T-helper 2 cell treated with Interferon-gamma antibody and Interleukin-4, amounts not matched to agents 100 ng/mL and 5 ng/mL, for 36 hours (primary cell): ENCODE data around the gene EPB41L3. TPM values are rescaled to one million over a fixed set of nuclear protein-coding genes. Genes with fewer than 3 reads are reported as not detected.

Experiments
- intact Hi-C: fragments of 100-400 bp; cut with micrococcal nuclease; formaldehyde crosslinking; loops from one replicate; pipeline ENCODE4 v1.15.1; 2023
- total RNA-seq: library from RNA; stranded (reverse); gene quantifications from 2 replicates; pipeline ENCODE4 v1.2.3, GENCODE V29; 2022

The EPB41L3 gene
- total RNA-seq, 1 donor from 2014 or later: 1.6 TPM

GRCh38 chr18:5419030-5419429 lies 124.8 kb downstream of the EPB41L3 start:
- intact Hi-C loops: no loop called here

DNA sequence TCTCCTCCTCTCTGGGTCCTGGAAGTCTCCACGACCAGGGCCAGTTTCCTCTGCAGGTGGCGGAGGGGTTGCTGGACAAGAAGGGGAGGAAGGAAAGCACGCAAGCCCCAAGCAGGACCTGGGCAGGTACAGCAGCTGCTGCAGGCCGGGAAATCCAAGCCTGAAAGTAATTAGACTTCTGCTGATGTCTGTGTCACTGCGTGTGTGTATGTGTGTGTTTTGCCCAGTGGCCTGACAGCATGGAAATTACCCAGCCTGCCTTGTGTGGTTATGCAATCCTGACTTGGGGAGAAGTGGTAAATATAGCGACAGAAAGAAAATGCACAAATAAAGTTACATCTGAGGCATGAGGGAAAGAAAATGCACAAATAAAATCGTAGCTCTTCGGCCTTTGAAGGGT lies 126.5 kb downstream of the EPB41L3 start:
- intact Hi-C loops: no loop called here

DNA sequence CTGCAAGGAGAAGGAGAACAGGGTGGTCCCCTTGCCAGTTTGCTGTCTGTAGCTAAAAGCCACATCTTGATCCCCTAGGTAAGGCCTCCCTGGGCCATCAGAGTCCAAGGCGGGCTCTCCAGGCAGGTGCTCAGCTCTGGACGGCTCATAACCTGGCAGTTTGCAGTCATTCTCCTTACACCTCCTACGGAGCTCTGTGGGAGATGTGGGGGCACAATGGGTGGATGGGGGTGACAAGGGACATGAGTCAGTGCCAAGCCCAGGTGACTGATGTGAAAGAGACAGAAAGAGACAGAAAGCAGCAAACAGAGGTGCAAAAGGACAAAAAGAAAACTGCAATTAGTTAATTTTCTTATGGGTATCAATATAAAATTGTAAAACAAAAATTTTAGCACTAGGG lies 127.7 kb downstream of the EPB41L3 start:
- intact Hi-C loops: no loop called here

GRCh38 chr18:5415665-5416064 lies 128.1 kb downstream of the EPB41L3 start:
- intact Hi-C loops: no loop called here

GRCh38 chr18:5415031-5415430 lies 128.8 kb downstream of the EPB41L3 start:
- intact Hi-C loops: no loop called here

- intact Hi-C loops: no loop called here
Measured at GRCh38 chr18:5414546-5414945, 129.3 kb downstream of the EPB41L3 start.

DNA sequence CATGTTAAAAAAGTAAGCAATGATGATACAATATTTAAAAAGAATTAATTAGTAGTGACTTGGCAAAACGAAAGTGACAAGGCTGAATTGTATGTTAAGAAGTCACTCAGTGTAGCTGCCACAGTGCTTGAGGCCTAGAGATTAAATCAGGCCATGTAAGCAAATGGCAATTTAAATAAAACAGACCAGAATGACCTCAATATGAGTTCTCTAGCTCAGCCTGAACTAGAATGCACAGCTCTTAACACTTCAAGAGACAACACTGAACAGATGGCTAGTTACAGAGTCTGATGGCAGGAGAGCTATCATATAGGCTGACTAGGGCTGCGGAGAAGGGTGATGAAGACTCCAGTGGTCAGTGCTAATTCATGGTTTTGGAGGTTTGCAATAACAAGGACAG lies 130.3 kb downstream of the EPB41L3 start:
- intact Hi-C loops: no loop called here

- intact Hi-C loops: no loop called here
Measured at GRCh38 chr18:5410582-5410981, 133.2 kb downstream of the EPB41L3 start.

GRCh38 chr18:5398269-5398668 lies 145.5 kb downstream of the EPB41L3 start:
- intact Hi-C loops: no loop called here

- intact Hi-C loops: no loop called here
Measured at GRCh38 chr18:5397102-5397501, 146.7 kb downstream of the EPB41L3 start.

DNA sequence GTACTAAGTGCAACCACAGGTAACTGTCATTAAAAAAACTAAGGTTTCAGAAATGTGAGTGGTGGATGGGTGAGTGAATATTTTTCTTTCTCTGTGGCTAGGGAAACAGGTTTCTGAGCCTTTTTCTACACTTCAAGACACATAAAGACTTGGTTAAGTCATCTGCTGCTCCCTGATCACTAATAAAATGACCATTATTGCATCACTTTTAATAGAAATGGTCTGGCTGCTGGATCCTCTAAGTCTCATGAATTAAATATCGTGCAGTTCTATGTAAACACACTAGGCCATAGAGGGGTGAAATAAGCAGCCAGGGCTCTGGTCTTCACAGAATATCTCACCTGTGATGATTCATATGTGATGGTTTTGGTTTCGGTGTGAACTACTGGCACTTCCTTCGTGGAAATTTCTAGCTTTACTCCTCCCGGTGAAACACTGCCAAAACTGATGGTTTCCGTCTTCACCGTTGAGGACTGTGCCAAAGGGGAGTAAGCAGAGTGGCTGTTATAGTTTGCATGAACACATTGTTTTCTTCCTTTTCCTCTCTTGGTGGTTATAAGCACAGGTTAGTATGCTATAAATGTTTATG lies 147.8 kb downstream of the EPB41L3 start:
- intact Hi-C loops: no loop called here

GRCh38 chr18:5393779-5394178 lies 150.0 kb downstream of the EPB41L3 start:
- intact Hi-C loops: no loop called here

GRCh38 chr18:5391409-5391808 lies 152.4 kb downstream of the EPB41L3 start:
- intact Hi-C loops: no loop called here

DNA sequence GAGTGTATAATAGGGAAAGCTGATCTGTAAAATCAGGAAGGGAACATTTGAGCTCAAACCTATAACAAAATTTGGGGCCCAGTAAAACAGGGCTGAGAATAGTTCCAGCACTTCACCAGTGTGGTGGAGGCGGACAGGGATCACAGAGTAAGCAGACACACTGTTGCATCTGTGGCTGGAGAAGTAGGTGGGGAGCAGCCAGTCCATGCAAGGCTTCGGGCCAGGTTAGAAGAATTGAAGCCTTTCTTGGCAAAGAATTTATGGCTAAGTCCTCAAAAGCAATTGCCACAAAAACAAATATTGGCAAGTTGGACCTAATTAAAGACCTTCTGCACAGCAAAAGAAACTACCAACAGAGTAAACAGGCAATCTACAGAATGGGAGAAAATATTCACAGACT lies 154.4 kb downstream of the EPB41L3 start:
- intact Hi-C loops: no loop called here

DNA sequence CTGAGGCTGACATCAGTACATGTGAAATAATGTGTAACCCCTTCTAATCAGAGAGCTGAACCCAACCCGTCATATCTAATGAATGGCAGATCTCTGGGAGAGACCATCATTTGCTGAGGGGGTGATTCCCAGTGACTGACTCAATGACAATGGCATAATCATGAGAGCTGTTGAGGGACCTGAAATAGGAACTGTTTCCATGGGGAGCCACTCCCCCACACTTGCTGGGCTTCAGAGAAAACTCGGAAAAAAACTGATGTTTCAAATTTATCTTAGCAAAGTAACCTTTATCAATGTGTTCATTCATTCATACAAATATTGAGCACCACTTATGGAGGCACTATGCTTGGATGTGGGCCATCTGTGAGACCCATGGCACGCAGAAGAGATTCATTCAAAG lies 154.9 kb downstream of the EPB41L3 start:
- intact Hi-C loops: no loop called here

- intact Hi-C loops: no loop called here
Measured at GRCh38 chr18:5380586-5380985, 163.2 kb downstream of the EPB41L3 start.

DNA sequence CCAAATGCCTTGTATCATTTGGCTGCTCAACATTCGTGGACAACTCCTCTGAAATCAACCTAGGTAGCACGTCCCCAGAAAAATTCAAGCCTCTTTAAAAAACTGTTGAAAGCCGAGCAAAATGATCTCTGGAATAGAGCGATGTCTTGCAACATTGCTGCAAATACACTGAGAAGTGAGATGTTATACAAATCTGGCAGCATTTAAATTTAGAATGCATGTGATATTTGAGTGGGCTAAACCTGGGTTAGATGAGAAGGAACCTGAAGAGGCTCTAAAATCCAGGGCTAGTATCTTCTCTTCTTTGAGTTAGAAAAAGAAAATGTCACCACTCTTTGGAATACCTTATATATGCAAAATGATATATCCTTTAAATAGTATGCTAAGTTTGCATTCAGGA lies 166.8 kb downstream of the EPB41L3 start:
- intact Hi-C loops: no loop called here

GRCh38 chr18:5370332-5370731 lies 173.5 kb downstream of the EPB41L3 start:
- intact Hi-C loops: no loop called here

DNA sequence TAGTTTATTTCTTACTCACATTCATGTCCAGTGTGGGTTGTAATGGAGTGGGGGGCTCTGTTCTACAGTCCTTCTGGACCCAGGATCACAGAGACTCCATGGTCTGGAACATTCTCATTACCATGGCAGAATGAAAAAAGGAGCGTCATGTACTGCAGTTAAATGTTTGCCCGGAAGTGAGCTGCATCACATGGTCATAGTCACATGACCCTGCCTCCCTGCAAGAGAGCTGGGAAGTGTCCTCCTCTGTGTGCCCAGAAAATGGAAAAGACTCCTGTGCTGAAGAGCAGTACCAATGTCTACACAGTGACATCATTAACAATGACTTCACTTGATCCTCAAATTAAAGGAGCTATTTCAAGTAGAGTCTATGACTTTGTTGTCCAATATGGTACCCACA lies 174.3 kb downstream of the EPB41L3 start:
- intact Hi-C loops: no loop called here

DNA sequence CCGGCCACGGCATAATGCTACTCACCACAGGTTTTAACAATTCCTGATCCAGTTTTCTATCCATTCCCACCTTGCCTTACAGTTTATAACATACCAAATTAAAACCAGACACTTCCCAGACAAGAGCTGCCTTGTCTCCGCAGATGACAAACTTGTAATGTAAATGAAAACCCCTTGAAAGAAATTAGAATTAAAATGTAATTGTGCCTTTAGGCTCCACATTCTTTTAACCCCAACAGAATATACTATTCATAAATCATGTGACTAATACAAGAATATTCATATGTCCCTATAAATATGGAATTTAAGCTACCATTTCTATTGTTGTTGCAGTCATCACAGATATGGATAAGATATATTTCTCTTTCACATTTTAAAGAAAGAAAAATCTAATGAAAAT lies 178.4 kb downstream of the EPB41L3 start:
- intact Hi-C loops: no loop called here

GRCh38 chr18:5350636-5351035 lies 193.2 kb downstream of the EPB41L3 start:
- intact Hi-C loops: no loop called here
